ENCODE results near the gene LNX1.

GRCh38 chr4:53520116-53520515 is 71.2 kb downstream of the LNX1 start:
- no peak for TF ChIP-seq EZH2phosphoT487 (IDR thresholded peaks at IDR 0.05; ENCODE audit: insufficient read depth, low read depth)
- TF ChIP-seq EZH2 (IDR thresholded peaks at IDR 0.05; ENCODE audit: insufficient read depth, poor library complexity, severe bottlenecking) = no peak
